OCI-LY1 (cell line): Measurements from ENCODE around the gene GSE1.

Source experiments
- H2AFZ ChIP-seq: fragments of 200-600 bp; sonication (generic), shearing (Covaris generic); 2 replicates; pipeline ENCODE4 v1.6.0; 2014; ENCODE audit warnings: antibody characterized with exemption, mild to moderate bottlenecking, low read length
- H3F3A ChIP-seq: fragments of 200-600 bp; sonication (generic), shearing (Covaris generic); 2 replicates; pipeline ENCODE4 v1.6.0; 2014; ENCODE audit warnings: mild to moderate bottlenecking, antibody characterized with exemption, low read length, moderate library complexity; ENCODE audit not compliant: insufficient read depth
- H3K27ac ChIP-seq: fragments of 200-600 bp; sonication (generic); 2 replicates; pipeline ENCODE4 v1.5.1; 2014; ENCODE audit warnings: low read length, mixed run types, mild to moderate bottlenecking, low read depth; ENCODE audit not compliant: poor library complexity, severe bottlenecking
- H3K27me3 ChIP-seq: fragments of 200-600 bp; sonication (generic); 2 replicates; pipeline ENCODE4 v1.6.0; 2014; ENCODE audit warnings: antibody characterized with exemption, mild to moderate bottlenecking, low read length, moderate library complexity; ENCODE audit not compliant: insufficient read depth
- H3K36me3 ChIP-seq: fragments of 200-600 bp; sonication (generic); 2 replicates; pipeline ENCODE4 v1.6.1; 2014; ENCODE audit warnings: mild to moderate bottlenecking, antibody characterized with exemption, low read length, moderate library complexity, mixed read lengths; ENCODE audit not compliant: insufficient read depth
- H3K4me1 ChIP-seq: fragments of 200-600 bp; sonication (generic); 2 replicates; pipeline ENCODE4 v1.5.1; 2014; ENCODE audit warnings: mild to moderate bottlenecking, low read length, moderate library complexity; ENCODE audit not compliant: insufficient read depth, severe bottlenecking
- H3K4me2 ChIP-seq: fragments of 200-600 bp; sonication (generic), shearing (Covaris generic); 2 replicates; pipeline ENCODE4 v1.6.1; 2014; ENCODE audit warnings: low read length
- H3K4me3 ChIP-seq: fragments of 200-600 bp; sonication (generic); 2 replicates; pipeline ENCODE4 v1.5.1; 2014; ENCODE audit warnings: low read length, low read depth, mild to moderate bottlenecking, mixed read lengths; ENCODE audit not compliant: poor library complexity, severe bottlenecking
- H3K79me2 ChIP-seq: fragments of 200-600 bp; shearing (Covaris generic); 2 replicates; pipeline ENCODE4 v1.6.1; 2016; ENCODE audit warnings: mixed run types, low read length, mixed read lengths; ENCODE audit not compliant: insufficient read depth
- H3K9ac ChIP-seq: fragments of 200-600 bp; sonication (generic), shearing (Covaris generic); 2 replicates; pipeline ENCODE4 v1.6.1; 2014; ENCODE audit warnings: mild to moderate bottlenecking, low read length, mixed read lengths
- H3K9me2 ChIP-seq: fragments of 200-600 bp; sonication (generic), shearing (Covaris generic); 2 replicates; pipeline ENCODE4 v1.6.1; 2014; ENCODE audit warnings: low read depth, mild to moderate bottlenecking, low read length, mixed read lengths
- H3K9me3 ChIP-seq: fragments of 200-600 bp; shearing (Covaris generic); 2 replicates; pipeline ENCODE4 v1.6.1; 2014; ENCODE audit warnings: low read length, mixed read lengths
- H4K20me1 ChIP-seq: fragments of 200-600 bp; sonication (generic), shearing (Covaris generic); 2 replicates; pipeline ENCODE4 v1.6.0; 2016; ENCODE audit warnings: mild to moderate bottlenecking, low read length; ENCODE audit not compliant: insufficient read depth
- CTCF ChIP-seq: fragments of 200-600 bp; sonication (generic), shearing (Covaris generic); IDR thresholded peaks from 2 replicates; pipeline ENCODE4 v1.5.1; 2017; ENCODE audit warnings: mild to moderate bottlenecking, antibody characterized with exemption, low read length, moderate library complexity, mixed read lengths
- EZH2 ChIP-seq: fragments of 200-600 bp; sonication (generic), shearing (Covaris generic); IDR thresholded peaks from 2 replicates; pipeline ENCODE4 v1.8.0; 2017; ENCODE audit warnings: borderline replicate concordance, mixed run types, mild to moderate bottlenecking, antibody characterized with exemption, low read length, moderate library complexity, mixed read lengths

Gene GSE1

GRCh38 chr16:85634747-85635544 is 21.8 kb downstream of the GSE1 start:
- H2AFZ ChIP-seq: no peak overlapping the region
- H3K27me3 ChIP-seq: no peaks in the 10 kb centered on the region
- no peak overlapping the region for H3K4me2 ChIP-seq
- no peak overlapping the region for H3K27ac ChIP-seq
- no peaks in the 10 kb centered on the region for H3F3A ChIP-seq
- no peak overlapping the region for H3K4me3 ChIP-seq
- no peaks in the 10 kb centered on the region for H4K20me1 ChIP-seq
- no peaks in the 10 kb centered on the region for H3K9me3 ChIP-seq
- peaks cover 26% of the 10 kb centered on the region for H3K36me3 ChIP-seq
- H3K4me1 ChIP-seq: peaks cover 6% of the 10 kb centered on the region
- no peak overlapping the region for H3K9ac ChIP-seq
- TF ChIP-seq CTCF (peak; percentile 49; the same call in 1 of the 2 replicates), EZH2 (no peak)
- H3K79me2 ChIP-seq: peaks cover 23% of the 10 kb centered on the region
- H3K9me2 ChIP-seq: no peaks in the 10 kb centered on the region

GRCh38 chr16:85635545-85636140 is 22.5 kb downstream of the GSE1 start:
- peaks cover 6% of the 10 kb centered on the region for H3K4me1 ChIP-seq

GRCh38 chr16:85636234-85636812 is 23.2 kb downstream of the GSE1 start:
- TF ChIP-seq EZH2 (no peak), CTCF (no peak)
- peaks cover 20% of the 10 kb centered on the region for H3K36me3 ChIP-seq
- no peaks in the 10 kb centered on the region for H3K9me3 ChIP-seq
- H4K20me1 ChIP-seq: no peaks in the 10 kb centered on the region
- H3K27me3 ChIP-seq: no peaks in the 10 kb centered on the region
- H3K4me3 ChIP-seq: no peak overlapping the region
- no peaks in the 10 kb centered on the region for H3K9me2 ChIP-seq
- H3K9ac ChIP-seq: no peak overlapping the region
- H3K4me2 ChIP-seq: no peak overlapping the region
- H3K79me2 ChIP-seq: peaks cover 10% of the 10 kb centered on the region
- H3K27ac ChIP-seq: no peak overlapping the region
- H3F3A ChIP-seq: no peaks in the 10 kb centered on the region
- H3K4me1 ChIP-seq: peaks cover 6% of the 10 kb centered on the region
- H2AFZ ChIP-seq: no peak overlapping the region

More at GRCh38 chr16:85635545-85636140, 22.5 kb downstream of the GSE1 start:
- Histone ChIP-seq H3K9ac (no peak overlapping the region), H4K20me1 (no peaks in the 10 kb centered on the region), H3K4me3 (no peak overlapping the region), H3K27ac (no peak overlapping the region), H3K36me3 (peaks cover 20% of the 10 kb centered on the region), H2AFZ (no peak overlapping the region), H3K9me2 (no peaks in the 10 kb centered on the region), H3K79me2 (peaks cover 16% of the 10 kb centered on the region), H3F3A (no peaks in the 10 kb centered on the region), H3K4me2 (no peak overlapping the region), H3K27me3 (no peaks in the 10 kb centered on the region), H3K9me3 (no peaks in the 10 kb centered on the region)
- TF ChIP-seq CTCF (no peak), EZH2 (no peak)
